Gastrocnemius medialis (tissue), 4 donors: ENCODE results near the gene CYB561A3.

Experiments
- CTCF ChIP-seq, 5 experiments: fragments of 450-650 bp in 3 of 5; fragments of 200-600 bp in 2 of 5; sonication (generic) in 2 of 5; IDR thresholded peaks in 4 of 5; conservative IDR thresholded peaks in 1 of 5; 1 replicate in 4 of 5; 2 replicates in 1 of 5; pipeline ENCODE4 v1.5.1; 2016 to 2019; ENCODE audit warnings: antibody characterized with exemption in 5 of 5, mild to moderate bottlenecking in 3 of 5, moderate library complexity in 3 of 5
- POLR2A ChIP-seq, 2 donors: fragments of 450-650 bp; IDR thresholded peaks; one replicate each; pipeline ENCODE4 v1.6.1; 2017; ENCODE audit warnings: antibody characterized with exemption in 2 of 2, mild to moderate bottlenecking in 2 of 2, moderate library complexity in 2 of 2

GRCh38 chr11:61404641-61405040 lies 43.0 kb upstream of the CYB561A3 start:
- TF ChIP-seq CTCF (IDR thresholded peaks at IDR 0.05 in 4 of 5, conservative IDR thresholded peaks at IDR 0.05 in 1 of 5) (no peak), POLR2A (IDR thresholded peaks at IDR 0.05) (no peak)
